Measurements from ENCODE around the gene PRRC2C. TPM values are rescaled to one million over a fixed set of nuclear protein-coding genes. Genes with fewer than 3 reads are reported as not detected.
"Not testable (repeated sequence)": the region's sequence is repeated elsewhere in the genome, so short reads cannot be mapped to it uniquely, and the experiment has no call there.

PRRC2C gene
- polyA plus RNA-seq, 3 donors: 121 to 139 (median 123) TPM

- DNase-seq (ENCODE audit: low read depth in 3 of 3, low spot score in 2 of 3): no peak
Measured at GRCh38 chr1:171495444-171495843, 10.1 kb downstream of the PRRC2C start.

GRCh38 chr1:171500304-171500703, 15.0 kb downstream of the PRRC2C start:
- DNase-seq (ENCODE audit: low read depth in 3 of 3, low spot score in 2 of 3): no peak

- DNase-seq (ENCODE audit: low read depth in 3 of 3, low spot score in 2 of 3): no peak
Measured at GRCh38 chr1:171500803-171501202, 15.5 kb downstream of the PRRC2C start.

GRCh38 chr1:171501305-171502024, 16.1 kb downstream of the PRRC2C start:
- no peak for DNase-seq (ENCODE audit: low read depth in 3 of 3, low spot score in 2 of 3)

- DNase-seq (ENCODE audit: low read depth in 3 of 3, low spot score in 2 of 3): no peak
Measured at GRCh38 chr1:171506525-171507304, 21.4 kb downstream of the PRRC2C start.

- no peak for DNase-seq (ENCODE audit: low read depth in 3 of 3, low spot score in 2 of 3)
Measured at GRCh38 chr1:171507435-171507834, 22.1 kb downstream of the PRRC2C start.

GRCh38 chr1:171509191-171509590, 23.9 kb downstream of the PRRC2C start:
- DNase-seq (ENCODE audit: low read depth in 3 of 3, low spot score in 2 of 3): no peak

- no peak for DNase-seq (ENCODE audit: low read depth in 3 of 3, low spot score in 2 of 3)
Measured at GRCh38 chr1:171513743-171514142, 28.4 kb downstream of the PRRC2C start.

GRCh38 chr1:171515299-171515698, 30.0 kb downstream of the PRRC2C start:
- no peak for DNase-seq (ENCODE audit: low read depth in 3 of 3, low spot score in 2 of 3)

- DNase-seq (ENCODE audit: low read depth in 3 of 3, low spot score in 2 of 3): no peak
Measured at GRCh38 chr1:171515741-171516140, 30.4 kb downstream of the PRRC2C start.

GRCh38 chr1:171521567-171521966, 36.2 kb downstream of the PRRC2C start:
- no peak for DNase-seq (ENCODE audit: low read depth in 3 of 3, low spot score in 2 of 3)

- DNase-seq (ENCODE audit: low read depth in 3 of 3, low spot score in 2 of 3): no peak
Measured at GRCh38 chr1:171530676-171531075, 45.3 kb downstream of the PRRC2C start.

- no peak for DNase-seq (ENCODE audit: low read depth in 3 of 3, low spot score in 2 of 3)
Measured at GRCh38 chr1:171532520-171532919, 47.2 kb downstream of the PRRC2C start.

GRCh38 chr1:171545523-171545922, 60.2 kb downstream of the PRRC2C start:
- DNase-seq (ENCODE audit: low read depth in 3 of 3, low spot score in 2 of 3): no peak

- no peak for DNase-seq (ENCODE audit: low read depth in 3 of 3, low spot score in 2 of 3)
Measured at GRCh38 chr1:171550050-171550449, 64.7 kb downstream of the PRRC2C start.

- DNase-seq (ENCODE audit: low read depth in 3 of 3, low spot score in 2 of 3): not testable (repeated sequence)
Measured at GRCh38 chr1:171550598-171551100, 65.3 kb downstream of the PRRC2C start.

GRCh38 chr1:171553960-171554359, 68.6 kb downstream of the PRRC2C start:
- DNase-seq (ENCODE audit: low read depth in 3 of 3, low spot score in 2 of 3): not testable (repeated sequence)

GRCh38 chr1:171563675-171564074, 78.3 kb downstream of the PRRC2C start:
- no peak for DNase-seq (ENCODE audit: low read depth in 3 of 3, low spot score in 2 of 3)

- no peak for DNase-seq (ENCODE audit: low read depth in 3 of 3, low spot score in 2 of 3)
Measured at GRCh38 chr1:171566467-171566866, 81.1 kb downstream of the PRRC2C start.

GRCh38 chr1:171570295-171570694, 85.0 kb downstream of the PRRC2C start:
- DNase-seq (ENCODE audit: low read depth in 3 of 3, low spot score in 2 of 3): no peak

GRCh38 chr1:171576144-171576543, 90.8 kb downstream of the PRRC2C start:
- DNase-seq (ENCODE audit: low read depth in 3 of 3, low spot score in 2 of 3): no peak

- DNase-seq (ENCODE audit: low read depth in 3 of 3, low spot score in 2 of 3): no peak
Measured at GRCh38 chr1:171581226-171581625, 95.9 kb downstream of the PRRC2C start.

All from right renal cortex interstitium (tissue), 3 donors.